MCF 10A (cell line): ENCODE measurements around the gene PRR15. TPM values are rescaled to one million over a fixed set of nuclear protein-coding genes. Genes with fewer than 3 reads are reported as not detected.
A peak's percentile ranks its signal among the peaks of the same experiment; 100 is the strongest.

ENCODE experiments used
- BruUV-seq: library from RNA; stranded (reverse); fragments of 400-500 nt; replicated peaks from 2 replicates; lab custom pipeline; 2021; lab: Mats Ljungman, UMichigan
- CTCF ChIA-PET: fragments of 300-600 bp; sonication (Branson Sonifier 250); formaldehyde crosslinking; extraction: SDS; loops from one replicate; lab custom pipeline; 2021; ENCODE audit warnings: antibody characterized with exemption, inconsistent platforms; lab: Yijun Ruan, JAX
- POLR2A ChIA-PET: fragments of 300-600, 350-650 bp; sonication (Branson Sonifier 250); formaldehyde crosslinking; extraction: SDS; loops from one replicate; lab custom pipeline; 2020; ENCODE audit warnings: antibody characterized with exemption, inconsistent platforms; lab: Yijun Ruan, JAX
- DNase-seq: peaks from one replicate; pipeline ENCODE4 v3.0.0-alpha.2; 2018; ENCODE audit not compliant: unreplicated experiment
- H3K27ac Mint-ChIP-seq: one replicate; pipeline ENCODE4 v1.8.0; 2022; ENCODE audit warnings: mild to moderate bottlenecking, low read depth, mixed read lengths; ENCODE audit not compliant: unreplicated experiment
- H3K27me3 Mint-ChIP-seq: one replicate; pipeline ENCODE4 v1.8.0; 2022; ENCODE audit warnings: mixed read lengths; ENCODE audit not compliant: insufficient read depth, unreplicated experiment
- H3K36me3 Mint-ChIP-seq: one replicate; pipeline ENCODE4 v1.8.0; 2022; ENCODE audit warnings: mild to moderate bottlenecking, moderate library complexity, mixed read lengths; ENCODE audit not compliant: insufficient read depth, unreplicated experiment
- H3K4me1 Mint-ChIP-seq: one replicate; pipeline ENCODE4 v1.8.0; 2022; ENCODE audit warnings: mixed read lengths; ENCODE audit not compliant: insufficient read depth, unreplicated experiment
- H3K4me3 Mint-ChIP-seq: one replicate; pipeline ENCODE4 v1.8.0; 2022; ENCODE audit warnings: mild to moderate bottlenecking, moderate library complexity, mixed read lengths; ENCODE audit not compliant: unreplicated experiment
- H3K9me3 Mint-ChIP-seq: one replicate; pipeline ENCODE4 v1.8.0; 2022; ENCODE audit warnings: mixed read lengths; ENCODE audit not compliant: unreplicated experiment
- CTCF ChIP-seq: fragments of 200-600 bp; IDR thresholded peaks from one replicate; pipeline ENCODE4 v1.8.0; 2022; ENCODE audit warnings: antibody characterized with exemption, mild to moderate bottlenecking; ENCODE audit not compliant: unreplicated experiment
- intact Hi-C: fragments of 100-400 bp; cut with micrococcal nuclease; formaldehyde crosslinking; loops from 2 replicates; pipeline ENCODE4 v1.14.1; 2022
- total RNA-seq: library from RNA; stranded (reverse); gene quantifications from 2 replicates; pipeline ENCODE4 v1.2.3, GENCODE V29; 2022

The PRR15 gene
- total RNA-seq, 1 experiment from 2014 or later = 8.0 TPM

GRCh38 chr7:29606287-29606721 lies 42.7 kb downstream of the PRR15 start:
- POLR2A ChIA-PET = interaction anchor here (1.3 to 5.9 kb wide), 10 partner anchors 8 to 493 kb away, joined by 3 to 58 read pairs (median 6); partner anchors contain the start of genes PLEKHA8 and PRR15
- no peaks in the 10 kb centered on the region for H3K36me3 Mint-ChIP-seq
- peak overlapping the region; percentile 15 for H3K4me3 Mint-ChIP-seq
- H3K27ac Mint-ChIP-seq = peak overlapping the region; percentile 75
- no TSS peak for BruUV-seq
- H3K9me3 Mint-ChIP-seq = peaks cover 7% of the 10 kb centered on the region
- CTCF ChIA-PET = interaction anchor here (0.7 to 1.4 kb wide), 7 partner anchors 13 to 500 kb away, joined by 3 to 6 read pairs (median 3); no protein-coding TSS in a partner anchor
- no peak for TF ChIP-seq CTCF
- DNase-seq = peak; percentile 68
- intact Hi-C loops = no loop called here
- no peaks in the 10 kb centered on the region for H3K27me3 Mint-ChIP-seq
- H3K4me1 Mint-ChIP-seq = peaks cover 31% of the 10 kb centered on the region

GRCh38 chr7:29606830-29607229 lies 43.2 kb downstream of the PRR15 start:
- intact Hi-C loops = no loop called here
- peaks cover 7% of the 10 kb centered on the region for H3K9me3 Mint-ChIP-seq
- DNase-seq = no peak
- peak overlapping the region; percentile 75 for H3K27ac Mint-ChIP-seq
- ChIA-PET CTCF (interaction anchor here (0.7 to 1.3 kb wide), 4 partner anchors 14 to 493 kb away, joined by 3 to 4 read pairs (median 3); no protein-coding TSS in a partner anchor), POLR2A (interaction anchor here (1.2 to 5.9 kb wide), 7 partner anchors 8 to 493 kb away, joined by 3 to 58 read pairs (median 6); partner anchors contain the start of gene PRR15)
- BruUV-seq = no TSS peak
- no peaks in the 10 kb centered on the region for H3K27me3 Mint-ChIP-seq
- H3K4me3 Mint-ChIP-seq = peak overlapping the region; percentile 15
- no peaks in the 10 kb centered on the region for H3K36me3 Mint-ChIP-seq
- peaks cover 34% of the 10 kb centered on the region for H3K4me1 Mint-ChIP-seq
- no peak for TF ChIP-seq CTCF

- peaks cover 7% of the 10 kb centered on the region for H3K9me3 Mint-ChIP-seq
- H3K4me3 Mint-ChIP-seq = no peak overlapping the region
- H3K27ac Mint-ChIP-seq = no peak overlapping the region
- peaks cover 37% of the 10 kb centered on the region for H3K4me1 Mint-ChIP-seq
- ChIA-PET POLR2A (interaction anchor here (0.8 to 5.9 kb wide), 10 partner anchors 9 to 494 kb away, joined by 3 to 58 read pairs (median 5); partner anchors contain the start of gene PRR15), CTCF (interaction anchor here (0.8 to 1.3 kb wide), 2 partner anchors 14 to 493 kb away, joined by 3 to 4 read pairs; no protein-coding TSS in a partner anchor)
- H3K27me3 Mint-ChIP-seq = no peaks in the 10 kb centered on the region
- no peaks in the 10 kb centered on the region for H3K36me3 Mint-ChIP-seq
- DNase-seq = no peak
- intact Hi-C loops = no loop called here
- no TSS peak for BruUV-seq
- no peak for TF ChIP-seq CTCF
These were observed 43.6 kb downstream of the PRR15 start for GRCh38 chr7:29607259-29607658.

- peak; percentile 48 for DNase-seq
- Mint-ChIP-seq H3K9me3 (peaks cover 7% of the 10 kb centered on the region), H3K27me3 (no peaks in the 10 kb centered on the region), H3K4me3 (no peak overlapping the region), H3K27ac (no peak overlapping the region), H3K36me3 (no peaks in the 10 kb centered on the region), H3K4me1 (peaks cover 37% of the 10 kb centered on the region)
- BruUV-seq = no TSS peak
- ChIA-PET CTCF (interaction anchor here (0.6 to 1.3 kb wide), 6 partner anchors 13 to 686 kb away, joined by 3 to 5 read pairs (median 3); no protein-coding TSS in a partner anchor), POLR2A (interaction anchor here (0.6 to 5.9 kb wide), 12 partner anchors 10 to 320 kb away, joined by 3 to 58 read pairs (median 4); partner anchors contain the start of gene PRR15)
- intact Hi-C loops = loop anchor here (2.0 kb wide), 1 partner anchor 199 kb away; no protein-coding TSS in a partner anchor
- TF ChIP-seq CTCF = no peak
These were observed 44.3 kb downstream of the PRR15 start for GRCh38 chr7:29607889-29608288.
